ENCODE data around the gene FMO3. TPM values are rescaled to one million over a fixed set of nuclear protein-coding genes. Genes with fewer than 3 reads are reported as not detected.

Gene FMO3
- total and polyA plus RNA-seq, 2 of the 4 experiments (the other 2 are of a cell fraction): under 0.01 to 0.10 TPM

DNA sequence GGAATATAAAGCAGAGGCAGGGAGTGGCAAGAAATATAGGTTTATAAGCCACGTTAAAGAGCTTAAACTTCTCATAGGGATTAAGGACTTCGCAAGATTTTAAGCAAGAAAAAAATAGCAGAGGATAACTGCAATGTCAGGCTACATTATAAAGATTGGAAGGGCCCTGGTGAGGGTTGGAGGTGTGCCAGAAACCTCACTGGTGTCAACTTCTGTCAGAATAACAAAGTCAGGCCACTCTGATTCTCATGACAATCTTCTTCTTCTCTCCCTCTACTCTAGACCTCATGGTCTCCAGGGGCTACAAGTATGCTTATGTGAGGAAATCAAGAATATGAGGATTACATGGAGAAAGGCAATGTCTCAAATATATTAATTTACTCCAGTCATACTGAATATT lies 61.8 kb downstream of the FMO3 start:
- Histone ChIP-seq H3K27ac (ENCODE audit: insufficient read depth, low read length) (no peak overlapping the region), H2BK120ac (ENCODE audit: low read depth, low read length) (no peak overlapping the region), H4K91ac (ENCODE audit: insufficient read depth, low read depth, low read length) (no peak overlapping the region), H3K79me1 (ENCODE audit: low read depth in 1 of 2, low read length in 2 of 2) (no peaks in the 10 kb centered on the region), H2AK5ac (ENCODE audit: low read depth, low read length) (no peak overlapping the region), H3K4me3 (ENCODE audit: insufficient read depth, low read depth, low read length) (no peak overlapping the region), H4K20me1 (ENCODE audit: insufficient read depth, low read length) (no peaks in the 10 kb centered on the region), H4K5ac (ENCODE audit: low read depth, low read length) (no peak overlapping the region; the same call in 1 of the 2 replicates), H2AK9ac (replicated peaks; ENCODE audit: low read depth, low read length, poor library complexity) (no peak overlapping the region), H3K14ac (replicated peaks; ENCODE audit: low read depth, low read length) (no peak overlapping the region), H2BK15ac (ENCODE audit: low read depth, low read length) (no peak overlapping the region), H3K27me3 (ENCODE audit: control insufficient read depth, insufficient read depth, low read length) (no peaks in the 10 kb centered on the region), H3K4me1 (ENCODE audit: control insufficient read depth, insufficient read depth, low read length) (no peaks in the 10 kb centered on the region), H4K8ac (ENCODE audit: low read depth in 2 of 2, low read length in 2 of 2) (no peak overlapping the region), H3K4me2 (ENCODE audit: low read depth, low read length) (no peak overlapping the region), H3K9ac (ENCODE audit: low read depth, low read length) (no peak overlapping the region), H2BK5ac (ENCODE audit: low read depth, low read length, poor library complexity, severe bottlenecking) (no peak overlapping the region), H3K56ac (ENCODE audit: extremely low read depth, insufficient read depth, low read length) (no peak overlapping the region), H3K18ac (ENCODE audit: low read depth, low read length) (no peak overlapping the region), H3K4ac (ENCODE audit: low read depth, low read length) (no peak overlapping the region), H3K9me1 (ENCODE audit: insufficient read depth, low read length) (no peaks in the 10 kb centered on the region), H3K9me3 (ENCODE audit: control insufficient read depth, insufficient read depth, low read length) (no peaks in the 10 kb centered on the region), H2BK20ac (ENCODE audit: low read depth, low read length) (no peak overlapping the region), H2AFZ (replicated peaks; ENCODE audit: low read length, poor library complexity) (no peak overlapping the region), H3K23ac (ENCODE audit: low read depth, low read length) (no peak overlapping the region), H3K36me3 (ENCODE audit: control insufficient read depth, insufficient read depth, low read length) (no peaks in the 10 kb centered on the region)
- 56% methylated on average over 2 of the region's 2 CpGs; no CpG with 5 or more reads in 1 of the 2 experiments for WGBS, 2 experiments (ENCODE audit: extremely low coverage in 2 of 2, insufficient read length in 1 of 2)
- DNase-seq (no peak), ATAC-seq (ENCODE audit: low read depth) (no peak)
- in situ Hi-C loops (cut with MboI; ENCODE audit: low sequenced_read_pairs): no loop called here
- BruUV-seq (replicated peaks): no TSS peak
- intact Hi-C loops (cut with micrococcal nuclease): no loop called here
- TF ChIP-seq POLR2A (IDR thresholded peaks at IDR 0.05; ENCODE audit: low read depth, low read length) (no peak), SMC3 (IDR thresholded peaks at IDR 0.05; ENCODE audit: low read depth, low read length) (no peak), FOS (IDR thresholded peaks at IDR 0.05; ENCODE audit: low read depth, low read length) (no peak), ELK1 (IDR thresholded peaks at IDR 0.05; ENCODE audit: borderline replicate concordance, low read depth, low read length) (no peak), USF2 (IDR thresholded peaks at IDR 0.05; ENCODE audit: low read depth, low read length) (no peak), MXI1 (IDR thresholded peaks at IDR 0.05; ENCODE audit: borderline replicate concordance, low read depth, low read length) (no peak), CEBPB (IDR thresholded peaks at IDR 0.05; ENCODE audit: low read depth, low read length) (no peak), RAD21 (IDR thresholded peaks at IDR 0.05; ENCODE audit: low read length) (no peak), NFE2L2 (IDR thresholded peaks at IDR 0.05; ENCODE audit: low read depth, low read length) (no peak), CHD1 (IDR thresholded peaks at IDR 0.05; ENCODE audit: low read depth, low read length) (no peak), MAZ (IDR thresholded peaks at IDR 0.05; ENCODE audit: borderline replicate concordance, low read depth, low read length) (no peak), BHLHE40 (IDR thresholded peaks at IDR 0.05; ENCODE audit: low read depth, low read length) (no peak), MAFK (IDR thresholded peaks at IDR 0.05; ENCODE audit: low read depth, low read length) (no peak), RFX5 (IDR thresholded peaks at IDR 0.05; ENCODE audit: low read depth, low read length) (no peak), RCOR1 (IDR thresholded peaks at IDR 0.05; ENCODE audit: insufficient replicate concordance, low read length) (no peak), CTCF (conservative IDR thresholded peaks at IDR 0.05; ENCODE audit: low read depth, low read length) (no peak)
- CTCF ChIA-PET: no interaction called here
- dilution Hi-C loops (cut with HindIII; ENCODE audit: low sequenced_read_pairs, unreplicated experiment): no loop called here
- POLR2A ChIA-PET (ENCODE audit: unreplicated experiment): no interaction called here
